GM18505 (cell line): ENCODE data around the gene EXOC8.

ENCODE experiments used
- ATAC-seq: cut with Tn5 transposase; IDR thresholded peaks from one replicate; pipeline ENCODE4 v1.9.1; 2021; ENCODE audit not compliant: unreplicated experiment
- POLR2A ChIP-seq: IDR thresholded peaks from 4 replicates; pipeline ENCODE4 v1.6.1; 2011; ENCODE audit warnings: borderline replicate concordance; ENCODE audit not compliant: insufficient read depth, insufficient read length; ENCODE audit errors: extremely low read depth

The EXOC8 gene

GRCh38 chr1:231335663-231336602 is 1.7 kb downstream of the EXOC8 start:
- TF ChIP-seq POLR2A, result no peak
- no peak for ATAC-seq

DNA sequence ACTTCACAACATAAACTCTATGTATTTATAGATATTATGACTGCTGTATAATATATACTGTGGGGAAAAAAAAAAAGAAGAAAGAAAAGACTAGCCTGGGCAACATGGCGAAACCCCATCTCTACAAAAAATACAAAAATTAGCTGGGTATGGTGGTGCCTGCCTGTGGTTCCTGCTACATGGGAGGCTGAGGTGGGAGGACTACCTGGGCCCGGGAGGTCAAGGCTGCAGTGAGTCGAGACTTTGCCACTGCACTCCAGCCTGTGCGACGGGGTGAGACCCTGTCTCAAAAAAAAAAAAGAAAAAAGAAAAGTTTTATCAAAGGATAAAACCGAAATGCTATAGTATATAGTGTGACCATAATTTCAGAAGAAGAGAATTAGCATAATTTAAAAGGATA is 2.7 kb downstream of the EXOC8 start:
- no peak for TF ChIP-seq POLR2A
- no peak for ATAC-seq

DNA sequence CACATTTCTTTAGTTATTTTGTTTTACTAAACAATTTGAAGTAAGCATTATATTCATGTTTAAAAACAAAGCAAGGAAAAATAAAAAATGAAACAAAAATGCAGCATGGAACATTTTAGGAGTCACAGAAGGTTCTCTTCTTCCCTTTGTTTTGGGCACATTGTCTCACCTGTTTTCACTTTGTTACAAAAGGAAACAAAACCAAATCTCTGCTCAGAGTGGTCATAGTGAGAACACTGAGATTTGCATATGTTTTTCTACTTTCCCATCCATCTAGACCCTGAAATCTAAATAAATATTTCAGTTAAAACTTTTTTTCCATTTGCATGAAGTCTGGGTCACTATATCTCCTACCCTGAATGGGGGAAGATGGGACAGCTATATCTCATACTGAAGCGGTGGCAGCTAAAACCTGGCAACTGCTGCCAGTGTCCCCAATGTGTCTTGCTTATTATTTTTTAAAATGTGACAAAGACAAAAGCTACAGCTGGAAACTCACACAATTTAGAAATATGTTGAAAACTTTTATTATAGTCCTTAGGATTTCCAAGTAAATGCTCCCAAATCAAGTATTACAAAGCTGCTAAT is 3.5 kb downstream of the EXOC8 start:
- ATAC-seq, result no peak
- TF ChIP-seq POLR2A, result no peak

DNA sequence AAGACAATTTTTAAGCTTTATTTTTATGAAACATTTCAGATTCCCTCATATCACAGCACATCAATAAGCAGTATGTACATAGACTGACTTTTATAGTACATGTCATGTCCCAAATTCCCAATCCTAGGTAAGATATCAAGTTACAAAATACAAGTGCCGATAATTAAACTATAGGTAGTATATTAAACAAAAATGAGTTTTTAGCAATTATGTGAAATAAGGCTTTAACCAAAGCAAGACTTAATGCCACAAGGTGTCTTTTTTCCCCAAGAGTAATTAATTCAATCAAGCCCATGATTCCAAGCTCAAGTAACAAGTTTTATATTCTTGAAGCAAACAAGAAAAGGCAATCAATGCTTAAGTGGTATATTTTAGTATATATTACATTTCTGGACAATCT is 4.9 kb downstream of the EXOC8 start:
- TF ChIP-seq POLR2A, result no peak
- ATAC-seq, result no peak

DNA sequence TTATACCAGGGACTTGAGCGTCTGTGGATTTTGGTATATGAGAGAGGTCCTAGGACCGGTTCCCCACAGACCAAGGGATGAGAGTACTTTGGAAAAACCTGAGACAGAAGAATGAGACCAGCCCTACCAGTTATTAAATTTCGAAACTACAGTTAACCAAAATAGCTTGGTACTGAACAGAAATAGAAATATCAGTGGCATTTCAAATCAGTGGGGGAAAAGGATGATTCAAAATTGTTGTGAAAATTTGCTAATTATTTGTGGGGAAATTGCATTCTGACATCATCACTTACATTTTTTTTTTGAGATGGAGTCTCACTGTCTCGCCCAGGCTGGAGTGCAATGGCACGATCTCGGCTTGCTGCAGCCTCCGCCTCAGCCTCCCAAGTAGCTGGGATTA is 8.2 kb downstream of the EXOC8 start:
- no peak for ATAC-seq
- TF ChIP-seq POLR2A, result no peak

GRCh38 chr1:231327617-231328016 is 10.0 kb downstream of the EXOC8 start:
- TF ChIP-seq POLR2A, result no peak
- ATAC-seq, result no peak

GRCh38 chr1:231326248-231326647 is 11.4 kb downstream of the EXOC8 start:
- no peak for TF ChIP-seq POLR2A
- no peak for ATAC-seq

GRCh38 chr1:231324660-231325059 is 13.0 kb downstream of the EXOC8 start:
- no peak for ATAC-seq
- no peak for TF ChIP-seq POLR2A

- ATAC-seq, result no peak
- TF ChIP-seq POLR2A, result no peak
Measured at GRCh38 chr1:231322880-231323530, 14.6 kb downstream of the EXOC8 start.

DNA sequence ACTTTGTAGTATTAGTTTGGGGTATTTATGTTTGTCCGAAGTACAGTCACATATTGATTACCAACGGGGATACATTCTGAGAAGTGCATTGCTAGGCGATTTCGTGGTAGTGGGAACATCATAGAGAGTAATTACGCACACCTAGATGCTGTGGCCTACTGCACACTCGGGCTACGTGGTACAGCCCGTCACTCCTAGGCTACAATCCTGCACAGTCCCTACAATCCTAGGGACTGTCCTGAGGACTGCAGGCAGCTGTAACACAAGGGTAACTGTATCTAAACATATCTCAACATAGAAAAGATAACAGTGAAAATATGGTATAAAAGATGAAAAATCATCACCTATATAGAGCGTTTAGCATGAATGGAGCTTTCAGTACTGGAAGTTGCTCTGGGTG is 18.6 kb downstream of the EXOC8 start:
- ATAC-seq, result no peak
- TF ChIP-seq POLR2A, result no peak

- no peak for TF ChIP-seq POLR2A
- no peak for ATAC-seq
Measured at GRCh38 chr1:231318568-231318967, 19.1 kb downstream of the EXOC8 start.

DNA sequence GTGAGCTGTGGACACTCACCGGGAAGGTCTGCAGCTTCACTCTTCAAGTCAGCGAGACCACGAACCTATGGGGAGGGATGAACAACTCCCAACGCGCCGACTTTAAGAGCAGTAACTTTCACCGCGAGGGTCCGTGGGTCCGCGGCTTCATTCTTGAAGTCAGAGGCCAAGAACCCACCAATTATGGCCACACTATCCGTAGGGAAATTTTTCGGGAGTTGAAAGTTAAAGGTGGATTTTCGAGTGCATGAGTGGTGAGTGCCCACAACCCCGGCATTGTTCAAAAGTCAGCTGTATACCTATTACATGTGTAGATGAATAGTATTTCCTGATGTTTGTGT is 19.7 kb downstream of the EXOC8 start:
- TF ChIP-seq POLR2A, result no peak
- no peak for ATAC-seq

DNA sequence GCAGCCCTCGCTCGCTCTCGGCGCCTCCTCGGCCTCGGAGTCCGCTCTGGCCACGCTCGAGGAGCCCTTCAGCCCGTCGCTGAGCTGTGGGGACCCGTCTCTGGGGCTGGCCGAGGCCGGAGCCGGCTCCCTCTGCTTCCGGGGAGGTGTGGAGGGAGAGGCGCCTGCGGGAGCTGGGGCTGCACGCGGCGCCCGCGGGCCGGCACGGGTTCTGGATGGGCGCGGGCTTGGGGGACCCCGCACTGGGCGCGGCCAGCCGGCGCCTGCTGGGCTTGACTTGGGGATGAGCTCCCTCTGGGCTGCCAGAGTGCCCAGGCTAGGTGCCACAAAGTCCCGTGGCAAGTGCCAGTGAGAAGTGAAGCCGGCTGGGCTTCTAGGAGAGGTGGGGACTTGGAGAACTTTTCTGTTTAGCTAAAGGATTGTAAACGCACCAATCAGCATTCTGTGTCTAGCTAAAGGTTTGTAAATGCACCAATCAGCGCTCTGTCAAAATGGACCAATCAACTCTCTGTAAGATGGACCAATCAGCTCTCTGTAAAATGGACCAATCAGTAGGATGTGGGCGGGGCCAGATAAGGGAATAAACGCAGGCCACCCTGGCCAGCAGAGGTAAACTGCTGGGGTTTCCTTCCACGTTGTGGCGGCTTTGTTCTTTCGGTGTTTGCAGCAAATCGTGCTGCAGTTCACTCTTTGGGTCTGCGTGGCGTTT is 20.2 kb downstream of the EXOC8 start:
- ATAC-seq, result no peak
- TF ChIP-seq POLR2A, result no peak
